Right atrium auricular region (tissue), 2 donors: Measurements from ENCODE around the gene CISD2. TPM values are rescaled to one million over a fixed set of nuclear protein-coding genes. Genes with fewer than 3 reads are reported as not detected.
"Not testable (repeated sequence)": the region's sequence is repeated elsewhere in the genome, so short reads cannot be mapped to it uniquely, and the experiment has no call there.

Experiments
- DNase-seq: peaks from one replicate; pipeline ENCODE4 v3.0.0-alpha.2; 2019; ENCODE audit warnings: low spot score
- H3K27ac ChIP-seq, 2 donors: fragments of 200-600 bp; sonication (generic); 1 replicate in 1 of 2; 2 replicates in 1 of 2; pipeline ENCODE4 v1.5.1; 2016 to 2019
- H3K27me3 ChIP-seq, 2 donors: fragments of 200-600 bp; sonication (generic); one replicate each; pipeline versions ENCODE4 v1.5.1 to v1.6.0; 2017 to 2019
- H3K36me3 ChIP-seq: fragments of 200-600 bp; sonication (generic); one replicate; pipeline ENCODE4 v1.5.1; 2016
- H3K4me1 ChIP-seq, 2 donors: fragments of 200-600 bp; sonication (generic); one replicate each; pipeline versions ENCODE4 v1.5.1 to v1.6.0; 2017 to 2019
- H3K4me3 ChIP-seq, 2 donors: fragments of 200-600 bp; sonication (generic); 1 replicate in 1 of 2; 2 replicates in 1 of 2; pipeline ENCODE4 v1.5.1; 2017 to 2019; ENCODE audit warnings: mild to moderate bottlenecking in 1 of 2, moderate library complexity in 1 of 2
- H3K9me3 ChIP-seq, 2 donors: fragments of 200-600 bp; sonication (generic); one replicate each; pipeline ENCODE4 v1.5.1; 2019
- CTCF ChIP-seq, 2 donors: fragments of 200-600 bp; sonication (generic); IDR thresholded peaks; one replicate each; pipeline ENCODE4 v1.5.1; 2019; ENCODE audit warnings: antibody characterized with exemption in 2 of 2
- total RNA-seq, 2 donors: library from RNA; depleted of rRNA; stranded (reverse); fragments of >200 nt; gene quantifications; one replicate each; pipeline ENCODE4 v1.1.0, GENCODE V29; 2016

CISD2 gene
- total RNA-seq, 2 donors from 2014 or later: 10.5 to 11.5 TPM

- H3K4me3 ChIP-seq, H3K27ac ChIP-seq, H3K36me3 ChIP-seq, H3K27me3 ChIP-seq, H3K4me1 ChIP-seq, H3K9me3 ChIP-seq, DNase-seq: not testable (repeated sequence)
Observed at GRCh38 chr4:102897610-102898009, 28.8 kb downstream of the CISD2 start.

GRCh38 chr4:102901804-102902203 lies 33.0 kb downstream of the CISD2 start:
- Histone ChIP-seq H3K9me3 (no peaks in the 10 kb centered on the region), H3K36me3 (no peaks in the 10 kb centered on the region), H3K4me1 (no peaks in the 10 kb centered on the region), H3K27me3 (no peaks in the 10 kb centered on the region), H3K27ac (no peak overlapping the region), H3K4me3 (no peak overlapping the region)
- TF ChIP-seq CTCF (IDR thresholded peaks at IDR 0.05): no peak
- no peak for DNase-seq

- TF ChIP-seq CTCF (IDR thresholded peaks at IDR 0.05): no peak
Observed at GRCh38 chr4:102918859-102919258, 50.1 kb downstream of the CISD2 start.

GRCh38 chr4:102919697-102920096 lies 50.9 kb downstream of the CISD2 start:
- not testable (repeated sequence) for DNase-seq, H3K36me3 ChIP-seq, H3K27ac ChIP-seq, H3K27me3 ChIP-seq, H3K4me1 ChIP-seq, H3K4me3 ChIP-seq
- peaks cover 0 to 16% of the 10 kb centered on the region in 2 donors for H3K9me3 ChIP-seq

More at GRCh38 chr4:102918859-102919258, 50.1 kb downstream of the CISD2 start:
- Histone ChIP-seq H3K4me3 (no peak overlapping the region), H3K4me1 (no peaks in the 10 kb centered on the region), H3K27me3 (no peaks in the 10 kb centered on the region), H3K36me3 (no peaks in the 10 kb centered on the region), H3K9me3 (peaks cover 0 to 21% of the 10 kb centered on the region in 2 donors), H3K27ac (no peak overlapping the region)
- no peak for DNase-seq

GRCh38 chr4:102935716-102936115 lies 66.9 kb downstream of the CISD2 start:
- no peaks in the 10 kb centered on the region for H3K4me1 ChIP-seq
- H3K36me3 ChIP-seq: no peaks in the 10 kb centered on the region
- no peak for TF ChIP-seq CTCF (IDR thresholded peaks at IDR 0.05)
- no peak overlapping the region for H3K27ac ChIP-seq
- H3K9me3 ChIP-seq: no peaks in the 10 kb centered on the region
- H3K27me3 ChIP-seq: no peaks in the 10 kb centered on the region
- no peak for DNase-seq
- H3K4me3 ChIP-seq: no peak overlapping the region

- H3K36me3 ChIP-seq, H3K27ac ChIP-seq, H3K9me3 ChIP-seq, H3K4me3 ChIP-seq, DNase-seq, H3K4me1 ChIP-seq, H3K27me3 ChIP-seq: not testable (repeated sequence)
Observed at GRCh38 chr4:102938063-102938462, 69.3 kb downstream of the CISD2 start.

Other genes starting within 250 kb of the CISD2 start
- gene MANBA, start 108.0 kb upstream of the CISD2 start, total RNA-seq: 10 to 100 TPM; 26.9 to 41.6 TPM
- 100 to 1,000 TPM; 288 to 322 TPM for gene UBE2D3, start 41.4 kb upstream of the CISD2 start, total RNA-seq
- gene SLC9B1, start 150.7 kb downstream of the CISD2 start, total RNA-seq: 1 to 10 TPM in 1 of 2 donors, not detected in 1; 3.3 TPM
- gene SLC9B2, start 207.8 kb downstream of the CISD2 start, total RNA-seq: 1 to 10 TPM; 5.7 to 9.4 TPM
- gene BDH2, start 230.8 kb downstream of the CISD2 start, total RNA-seq: 10 to 100 TPM; 32.8 to 36.4 TPM